Psoas muscle (tissue), 8 donors: Measurements from ENCODE around the gene ANGPTL1. TPM values are rescaled to one million over a fixed set of nuclear protein-coding genes. Genes with fewer than 3 reads are reported as not detected.

ENCODE experiments used
- ATAC-seq, 4 donors: fragments of 200-7000 bp; cut with Tn5 transposase; one replicate each; pipeline ENCODE4 v1.9.1; 2020; ENCODE audit warnings: moderate library complexity in 3 of 4, mild to moderate bottlenecking in 2 of 4
- DNase-seq, 2 donors: peaks; one replicate each; pipeline ENCODE4 v3.0.0-alpha.2; 2020
- H3K27ac ChIP-seq: fragments of 200-600 bp; one replicate; pipeline ENCODE4 v1.8.0; 2022
- H3K27me3 ChIP-seq, 3 donors: fragments of 200-600 bp in 1 of 3; one replicate each; pipeline versions ENCODE4 v1.6.1 to v1.8.0; 2013 to 2022; ENCODE audit warnings: low read length in 2 of 3, mild to moderate bottlenecking in 2 of 3, moderate library complexity in 1 of 3; ENCODE audit not compliant: insufficient read depth in 3 of 3
- H3K36me3 ChIP-seq, 2 donors: fragments of 200-600 bp in 1 of 2; one replicate each; pipeline versions ENCODE4 v1.6.1 to v1.8.0; 2013 to 2022; ENCODE audit warnings: low read depth in 1 of 2, mild to moderate bottlenecking in 1 of 2, moderate library complexity in 1 of 2; ENCODE audit not compliant: insufficient read depth in 1 of 2
- H3K4me1 ChIP-seq: fragments of 200-600 bp; one replicate; pipeline ENCODE4 v1.8.0; 2022
- H3K4me3 ChIP-seq: fragments of 200-600 bp; one replicate; pipeline ENCODE4 v1.8.0; 2022; ENCODE audit warnings: mild to moderate bottlenecking
- H3K9me3 ChIP-seq: fragments of 200-600 bp; one replicate; pipeline ENCODE4 v1.8.0; 2022
- CTCF ChIP-seq: fragments of 200-600 bp; IDR thresholded peaks from one replicate; pipeline ENCODE4 v1.8.0; 2022; ENCODE audit warnings: antibody characterized with exemption
- WGBS, 3 donors: extraction: QIAGEN DNeasy Blood & Tissue Kit; methylation state at CpG; one replicate each; pipeline versions ENCODE4 v1.1.6 to v1.1.7; 2013; 5-methylcytosine and 5-hydroxymethylcytosine counted together
- intact Hi-C, 2 donors: fragments of 100-400 bp; cut with DNase I; formaldehyde crosslinking; loops; one replicate each; pipeline versions ENCODE4 v1.11.0 to v1.14.2; 2022
- polyA plus RNA-seq, 3 donors: library from polyadenylated mRNA; stranded (reverse); fragments of 200-250 nt; gene quantifications; one replicate each; pipeline ENCODE4 v1.2.3, GENCODE V29; 2013
- total RNA-seq, 4 donors: library from RNA; stranded (reverse); fragmentation: NEBNext Ultra II Directional in 2 of 4; extraction: Animal tissue kit (Norgen Biotek cat#: 25700) in 2 of 4; gene quantifications; one replicate each; pipeline versions ENCODE4 v1.2.1 to v1.2.4, GENCODE V29; 2021 to 2023
- donor health status: healthy with polysubstance abuse.
- donor health status: DM: no; HTN: no; CAD: no; lungs with moderate emphysema.
- donor health status: Bipolar disorder and iron deficiency.
- donor health status: healthy.
- donor health status: DM: yes; HTN: yes; CAD: no.
- donor health status: DM: no; HTN: no; CAD: no.
- donor health status: DM: no; HTN: no; CAD: no.
- donor health status: DM: yes; HTN: yes; CAD: no.

ANGPTL1 gene
- total and polyA plus RNA-seq, 7 donors = 12.9 to 52.4 (median 40.7) TPM

DNA sequence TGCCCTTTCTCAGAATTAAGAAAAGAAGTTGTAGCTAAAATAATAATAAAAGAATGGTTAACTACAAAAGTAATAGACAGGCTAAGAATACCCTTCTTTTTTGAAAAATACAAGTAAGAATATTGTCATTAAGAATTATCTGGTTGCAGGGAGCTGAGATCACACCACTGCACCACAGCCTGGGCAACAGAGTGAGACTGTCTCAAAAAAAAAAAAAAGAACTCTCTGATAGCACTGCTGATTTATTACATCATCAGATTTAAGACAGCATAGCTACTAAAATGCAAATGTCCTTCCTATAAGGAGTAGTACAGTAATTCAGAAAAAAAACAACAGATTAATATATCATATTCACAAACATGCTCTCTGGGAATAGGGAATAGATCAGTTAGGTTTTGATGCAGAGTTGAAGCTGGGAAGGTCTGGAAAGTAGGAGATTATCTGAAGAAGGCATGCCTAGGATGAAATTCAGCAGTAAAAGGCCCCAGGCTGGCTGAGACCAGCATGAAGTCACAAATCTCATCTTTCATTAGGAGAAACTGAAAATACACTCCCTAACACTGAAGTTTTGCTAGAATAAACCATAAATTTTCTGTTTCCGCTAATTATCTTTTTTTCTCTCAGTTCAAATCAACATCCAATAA, 30.7 kb upstream of the ANGPTL1 start:
- H3K27ac ChIP-seq = no peak overlapping the region
- H3K4me1 ChIP-seq = no peaks in the 10 kb centered on the region
- no peaks in the 10 kb centered on the region for H3K9me3 ChIP-seq
- TF ChIP-seq CTCF = no peak
- H3K4me3 ChIP-seq = no peak overlapping the region
- no peaks in the 10 kb centered on the region for H3K27me3 ChIP-seq
- DNase-seq (no peak), ATAC-seq (no peak)
- 94 to 100% (median 100%) methylated on average over 1 of the region's 1 CpG for WGBS, 3 donors
- intact Hi-C loops = no loop called here
- no peaks in the 10 kb centered on the region for H3K36me3 ChIP-seq

GRCh38 chr1:178899402-178899801, 28.5 kb upstream of the ANGPTL1 start:
- intact Hi-C loops = no loop called here
- WGBS, 3 donors = 85 to 94% (median 94%) methylated on average over 2 of the region's 2 CpGs
- no peak for ATAC-seq
- H3K4me1 ChIP-seq = no peaks in the 10 kb centered on the region
- H3K27me3 ChIP-seq = no peaks in the 10 kb centered on the region
- no peak overlapping the region for H3K27ac ChIP-seq
- TF ChIP-seq CTCF = no peak
- no peak for DNase-seq
- no peaks in the 10 kb centered on the region for H3K9me3 ChIP-seq
- no peak overlapping the region for H3K4me3 ChIP-seq
- no peaks in the 10 kb centered on the region for H3K36me3 ChIP-seq

GRCh38 chr1:178898401-178898800, 27.5 kb upstream of the ANGPTL1 start:
- no peak for DNase-seq
- no peak for ATAC-seq
- WGBS, 3 donors = 91 to 100% (median 98%) methylated on average over 1 of the region's 1 CpG
- Histone ChIP-seq H3K4me1 (no peaks in the 10 kb centered on the region), H3K27me3 (no peaks in the 10 kb centered on the region), H3K4me3 (no peak overlapping the region), H3K36me3 (no peaks in the 10 kb centered on the region), H3K9me3 (no peaks in the 10 kb centered on the region), H3K27ac (no peak overlapping the region)
- intact Hi-C loops = no loop called here
- no peak for TF ChIP-seq CTCF

GRCh38 chr1:178895928-178896327, 25.1 kb upstream of the ANGPTL1 start:
- no peak for TF ChIP-seq CTCF
- Histone ChIP-seq H3K36me3 (no peaks in the 10 kb centered on the region), H3K27ac (no peak overlapping the region), H3K9me3 (no peaks in the 10 kb centered on the region), H3K4me1 (no peaks in the 10 kb centered on the region), H3K4me3 (no peak overlapping the region), H3K27me3 (no peaks in the 10 kb centered on the region)
- ATAC-seq (no peak), DNase-seq (no peak)
- intact Hi-C loops = no loop called here

- Histone ChIP-seq H3K4me1 (no peaks in the 10 kb centered on the region), H3K27ac (no peak overlapping the region)
- 96 to 99% (median 97%) methylated on average over 2 of the region's 2 CpGs for WGBS, 3 donors
Measured at GRCh38 chr1:178886551-178886950, 15.7 kb upstream of the ANGPTL1 start.

More at GRCh38 chr1:178886551-178886950, 15.7 kb upstream of the ANGPTL1 start:
- intact Hi-C loops = no loop called here
- ATAC-seq (no peak), DNase-seq (no peak)
- peaks cover 2 to 4% of the 10 kb centered on the region in 2 donors for H3K36me3 ChIP-seq
- H3K4me3 ChIP-seq = no peak overlapping the region
- no peak for TF ChIP-seq CTCF
- H3K9me3 ChIP-seq = no peaks in the 10 kb centered on the region
- H3K27me3 ChIP-seq = no peaks in the 10 kb centered on the region
